HG03039 (cell line): ENCODE results near the gene DNM1L.
A peak's percentile ranks its signal among the peaks of the same experiment; 100 is the strongest.

ENCODE experiments used
- ATAC-seq: cut with Tn5 transposase; IDR thresholded peaks from one replicate; pipeline ENCODE4 v1.9.1; 2021; ENCODE audit warnings: mild to moderate bottlenecking, moderate library complexity; ENCODE audit not compliant: unreplicated experiment

Gene DNM1L

DNA sequence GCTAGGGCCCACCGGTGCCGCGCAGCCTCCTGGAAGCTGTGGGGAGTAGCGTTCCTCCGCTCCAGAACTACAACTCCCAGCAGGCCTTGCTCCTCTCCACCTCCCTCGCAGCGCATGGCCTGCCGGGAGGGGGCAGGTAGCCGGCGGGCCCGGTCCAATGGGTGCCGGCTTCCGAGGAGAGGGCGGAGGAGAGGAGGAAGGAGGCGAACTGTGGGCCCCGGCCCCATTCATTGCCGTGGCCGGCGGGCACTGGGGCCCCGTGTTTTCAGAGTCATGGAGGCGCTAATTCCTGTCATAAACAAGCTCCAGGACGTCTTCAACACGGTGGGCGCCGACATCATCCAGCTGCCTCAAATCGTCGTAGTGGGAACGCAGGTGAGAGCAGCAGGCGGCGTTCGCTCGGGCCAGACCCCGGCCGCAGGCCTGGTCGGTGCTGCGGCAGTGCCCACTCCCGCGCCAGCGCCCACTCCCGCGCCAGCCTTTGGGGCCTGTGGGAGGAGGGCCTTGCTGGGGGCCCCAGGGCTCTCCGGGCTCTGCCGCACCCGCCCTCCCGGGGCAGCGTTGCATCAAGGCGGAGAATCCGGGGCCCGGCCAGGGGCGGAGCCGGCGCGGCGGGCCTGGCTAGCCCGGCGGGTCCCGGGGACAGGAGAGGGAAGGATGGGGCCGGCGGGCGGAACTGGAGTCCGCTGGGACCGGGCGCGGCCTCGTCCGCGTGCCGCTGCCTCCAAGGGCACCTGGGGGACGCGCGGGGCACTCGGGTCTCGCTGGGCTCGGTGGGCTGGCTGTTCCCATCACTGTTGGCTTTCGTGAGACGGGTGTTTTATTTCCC lies at the start of gene DNM1L:
TSS of gene DNM1L (plus strand) at position 211 of the 829 bp plus-strand sequence. CDS start at position 274, 63 bp downstream.
- peak; percentile 96 for ATAC-seq

- no peak for ATAC-seq
These were observed 37.7 kb upstream of the DNM1L start for GRCh38 chr12:32641287-32641901.

DNA sequence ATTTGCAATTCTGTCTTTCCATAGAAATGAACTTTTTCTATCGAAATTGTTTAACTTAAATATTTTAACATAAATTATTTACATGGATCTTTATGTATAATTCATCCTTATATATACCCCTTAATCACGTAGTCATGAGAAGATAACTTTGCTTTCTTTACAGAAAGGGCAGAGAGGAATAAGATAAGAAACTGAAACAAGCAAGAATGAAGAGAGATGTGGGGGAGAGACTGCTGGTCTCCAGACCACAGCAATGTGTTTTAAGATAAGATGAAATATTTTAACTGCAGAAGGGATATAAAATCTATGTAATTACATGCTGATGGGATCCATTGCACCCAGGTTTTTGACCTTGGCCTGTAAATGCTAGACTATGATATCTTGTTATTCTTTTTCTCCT lies 34.7 kb upstream of the DNM1L start:
- ATAC-seq: no peak

- no peak for ATAC-seq
These were observed 31.8 kb upstream of the DNM1L start for GRCh38 chr12:32647275-32647674.

GRCh38 chr12:32650508-32650907 lies 28.6 kb upstream of the DNM1L start:
- ATAC-seq: no peak

DNA sequence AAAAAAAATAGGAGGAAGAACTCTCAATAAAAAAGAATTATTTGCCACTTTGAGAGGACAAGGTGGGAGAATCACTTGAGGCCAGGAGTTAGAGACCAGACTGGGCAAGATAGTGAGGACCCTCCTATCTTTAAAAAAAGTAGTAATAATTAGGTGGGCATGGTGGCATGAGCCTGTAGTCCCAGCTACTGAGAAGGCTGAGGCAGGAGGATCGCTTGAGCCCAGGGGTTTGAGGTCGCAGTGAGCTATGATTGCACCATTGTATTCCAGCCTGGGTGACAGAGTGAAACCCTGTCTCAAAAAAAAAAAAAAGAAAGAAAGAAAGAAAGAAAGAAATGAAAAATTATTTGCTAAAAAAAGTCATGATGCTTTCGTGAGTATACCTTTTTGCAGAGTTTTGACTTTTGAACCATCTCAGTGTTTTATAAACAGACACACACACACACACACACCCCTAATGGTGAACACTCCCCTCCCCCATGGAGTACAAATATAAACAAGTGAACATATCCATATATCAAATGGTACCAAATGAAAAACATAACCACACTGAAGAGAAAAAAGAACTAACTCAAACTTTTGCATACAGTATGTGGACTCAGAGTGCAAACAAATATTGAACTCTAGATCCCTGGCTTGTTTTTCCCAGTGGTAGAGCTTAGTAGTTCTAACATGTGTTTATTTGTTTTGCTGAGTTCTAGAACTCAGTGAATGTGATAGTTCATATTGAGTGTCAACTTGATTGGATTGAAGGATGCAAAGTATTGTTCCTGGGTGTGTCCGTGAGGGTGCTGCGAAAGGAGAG lies 27.7 kb upstream of the DNM1L start:
- no peak for ATAC-seq

GRCh38 chr12:32651956-32652210 lies 27.2 kb upstream of the DNM1L start:
- no peak for ATAC-seq

GRCh38 chr12:32659908-32660440 lies 19.1 kb upstream of the DNM1L start:
- ATAC-seq: no peak

DNA sequence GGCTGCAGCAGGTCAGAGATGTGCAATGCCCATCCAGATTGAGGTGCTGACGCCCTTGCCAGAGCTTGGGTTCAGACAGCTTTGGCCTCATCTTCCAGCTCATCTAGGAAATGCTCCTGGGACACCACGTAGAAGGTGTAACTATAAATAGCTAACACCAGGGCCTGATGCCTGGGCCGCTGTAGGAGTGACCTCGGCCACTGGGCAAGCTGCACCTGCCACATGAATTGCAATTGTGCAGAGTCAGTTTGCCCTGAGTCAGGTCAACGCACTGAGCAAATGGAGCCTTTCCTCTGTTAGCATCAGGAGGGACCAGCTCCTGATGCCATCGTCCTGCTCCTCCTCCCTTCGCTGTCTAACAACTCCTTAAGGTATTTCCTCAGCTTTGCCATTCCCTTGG lies 17.4 kb upstream of the DNM1L start:
- ATAC-seq: no peak

DNA sequence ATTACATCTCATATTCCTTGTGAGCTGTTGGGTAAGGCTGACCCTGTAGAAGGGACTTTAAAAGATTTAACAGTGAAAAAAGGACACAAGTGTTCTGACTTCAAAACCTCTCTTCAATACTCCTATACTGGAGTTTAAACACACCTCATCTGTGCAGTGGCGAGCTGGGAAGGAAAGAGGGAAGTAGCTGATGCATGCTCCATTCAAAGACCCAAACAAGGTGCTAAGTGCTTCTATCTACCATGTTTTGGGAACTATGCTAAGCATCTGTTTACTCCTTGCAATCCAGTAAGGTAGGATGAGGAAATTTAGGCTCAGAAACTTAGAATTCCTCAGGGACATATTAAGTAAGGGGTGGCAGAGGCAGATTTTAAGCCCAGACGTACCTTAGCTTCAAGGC lies 16.4 kb upstream of the DNM1L start:
- no peak for ATAC-seq

GRCh38 chr12:32666018-32666417 lies 13.1 kb upstream of the DNM1L start:
- no peak for ATAC-seq

DNA sequence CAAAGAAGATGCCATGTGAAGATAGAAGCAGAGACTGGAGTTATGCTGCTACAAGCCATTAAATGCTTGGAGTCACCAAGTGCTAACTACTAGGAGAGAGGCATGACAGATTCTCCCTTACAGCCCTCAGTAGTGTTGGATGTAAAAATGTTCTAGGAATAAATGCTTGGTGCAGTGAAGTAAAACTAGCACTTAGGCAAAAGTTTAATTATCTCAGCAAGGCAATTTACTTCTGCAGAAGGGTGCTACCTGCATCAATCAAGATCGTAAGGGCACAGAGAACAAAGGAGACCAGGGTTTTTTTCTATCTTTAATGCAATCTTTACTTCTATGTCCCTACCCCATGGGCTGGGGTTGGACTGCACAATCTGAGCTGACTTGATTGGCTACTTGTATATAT lies 9.5 kb upstream of the DNM1L start:
- ATAC-seq: no peak

- ATAC-seq: peak; percentile 49
These were observed 6.9 kb upstream of the DNM1L start for GRCh38 chr12:32671930-32672780.

DNA sequence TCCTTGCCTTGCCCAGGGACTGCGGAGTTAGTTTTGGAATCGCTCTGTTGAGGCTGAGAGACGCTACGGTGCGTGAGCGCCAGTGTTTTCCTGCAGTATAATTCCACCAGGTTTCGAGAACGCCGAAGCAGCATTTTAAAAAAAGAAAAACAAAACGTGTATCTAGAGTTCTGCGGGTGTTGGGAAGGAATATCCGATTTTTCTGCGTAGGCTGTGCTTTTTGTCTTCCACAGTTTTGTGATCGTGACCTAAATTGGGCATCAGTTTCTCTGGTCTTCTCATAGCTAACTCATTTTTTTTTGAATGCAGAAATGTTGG lies 778 bp downstream of the DNM1L start:
- no peak for ATAC-seq

DNA sequence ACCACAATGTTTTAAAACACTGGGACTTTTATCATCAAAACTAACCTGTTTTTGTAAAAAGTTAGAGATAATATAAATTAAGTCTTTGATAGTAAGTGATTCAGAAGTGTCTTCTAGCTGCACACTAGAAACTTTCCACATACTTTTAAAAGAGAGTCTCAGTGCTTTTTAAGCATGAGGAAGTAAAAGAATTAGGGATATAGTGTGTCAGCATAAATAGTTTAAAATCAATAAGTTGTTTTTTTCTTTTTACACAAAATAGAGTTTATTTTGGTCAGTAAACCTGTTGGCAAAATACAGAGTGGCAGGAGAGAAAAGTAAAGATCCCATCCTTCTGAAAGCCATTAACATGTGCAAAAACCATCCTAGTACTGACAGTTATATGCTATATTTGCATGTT lies 1.7 kb downstream of the DNM1L start:
- ATAC-seq: no peak

DNA sequence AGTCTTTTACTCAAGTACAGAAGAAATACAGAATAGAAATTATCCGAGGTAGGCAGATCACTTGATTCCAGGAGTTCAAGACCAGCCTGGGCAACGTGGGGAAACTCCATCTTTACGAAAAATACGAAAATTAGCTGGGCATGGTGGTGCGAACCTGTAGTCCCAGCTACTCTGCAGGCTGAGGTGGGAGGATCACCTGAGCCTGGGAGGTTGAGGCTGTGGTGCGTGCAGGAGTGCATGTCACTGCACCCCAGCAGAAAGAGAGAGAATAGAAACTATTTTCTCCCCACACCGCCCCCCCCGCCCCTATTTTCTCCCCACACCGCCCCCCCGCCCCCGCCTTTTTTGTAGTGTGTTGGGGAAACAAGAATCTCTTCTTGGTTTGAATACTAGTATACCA lies 2.2 kb downstream of the DNM1L start:
- no peak for ATAC-seq

GRCh38 chr12:32686340-32686739 lies 7.2 kb downstream of the DNM1L start:
- no peak for ATAC-seq

GRCh38 chr12:32688786-32689185 lies 9.7 kb downstream of the DNM1L start:
- no peak for ATAC-seq

DNA sequence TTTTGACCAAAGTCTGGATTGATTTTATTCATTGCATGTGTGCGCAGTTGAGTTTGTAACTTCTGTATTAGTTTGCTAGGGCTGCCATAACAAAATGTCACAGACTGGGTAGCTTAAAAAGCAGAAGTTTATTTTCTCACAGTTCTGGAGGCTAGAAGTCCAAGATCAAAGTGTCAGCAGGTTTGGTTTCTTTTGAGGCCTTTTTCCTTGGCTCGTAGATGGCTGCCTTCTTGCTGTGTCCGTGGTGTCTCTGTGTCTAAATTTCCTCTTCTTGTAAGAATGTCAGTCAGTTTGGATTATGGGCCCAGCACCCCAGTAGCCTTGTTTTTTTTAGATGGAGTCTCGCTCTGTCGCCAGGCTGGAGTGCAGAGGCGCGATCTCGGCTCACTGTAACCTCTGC lies 11.8 kb downstream of the DNM1L start:
- no peak for ATAC-seq

DNA sequence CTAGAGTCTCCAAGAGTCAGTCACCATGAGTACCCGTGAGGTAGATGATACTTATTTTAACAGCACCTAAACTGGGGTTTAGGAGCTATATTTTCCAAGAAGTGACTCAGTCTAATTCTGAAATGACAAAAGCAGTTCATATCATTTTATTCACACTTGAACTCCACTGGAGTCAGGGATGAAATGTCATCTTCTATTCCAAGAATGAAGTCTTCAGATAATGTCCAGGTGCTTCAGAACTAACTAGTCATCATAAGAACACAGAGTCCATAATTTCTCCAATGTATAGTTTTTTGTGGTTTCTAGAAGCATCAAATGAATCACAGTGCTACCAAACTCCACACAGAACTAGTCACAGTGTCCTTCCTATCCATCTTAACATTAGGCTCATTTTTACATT lies 13.3 kb downstream of the DNM1L start:
- ATAC-seq: peak; percentile 59

GRCh38 chr12:32693036-32693435 lies 13.9 kb downstream of the DNM1L start:
- ATAC-seq: no peak
